ENCODE data around the gene PTH1R. TPM values are rescaled to one million over a fixed set of nuclear protein-coding genes. Genes with fewer than 3 reads are reported as not detected.

The PTH1R gene
- total and polyA plus RNA-seq, 10 of the 15 experiments (the other 5 are each of a cell fraction or from before 2014, with no cell fraction given) = not detected

DNA sequence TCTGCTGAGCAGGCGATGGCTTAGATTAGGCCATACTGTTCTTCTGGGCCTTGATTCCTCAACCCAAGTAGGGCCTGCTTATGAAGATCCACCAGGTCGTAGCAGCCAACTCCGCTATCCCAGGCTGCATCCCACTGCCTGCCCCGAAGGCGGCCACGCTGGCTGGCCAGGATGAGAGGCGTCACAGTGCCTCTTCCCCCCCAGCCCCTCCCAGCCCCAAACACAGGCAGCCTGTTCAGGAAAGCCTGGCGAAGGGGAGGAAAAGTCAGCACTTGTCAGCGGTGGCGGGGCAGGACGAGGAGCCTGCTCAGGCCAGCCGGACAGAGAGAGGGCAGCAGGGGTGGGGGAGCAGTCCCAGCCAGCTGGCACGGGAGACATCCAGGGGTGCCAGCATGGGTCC lies 11.2 kb downstream of the PTH1R start:
- H3K27ac ChIP-seq (ENCODE audit: control insufficient read depth, insufficient read depth) = no peak overlapping the region
- H3K27me3 ChIP-seq (replicated peaks in 1 of 2; ENCODE audit: control insufficient read depth in 2 of 2, insufficient read depth in 2 of 2, low read length in 1 of 2) = peaks cover 8 to 14% of the 10 kb centered on the region in 2 experiments
- no peaks in the 10 kb centered on the region for H3K36me3 ChIP-seq (ENCODE audit: control insufficient read depth in 2 of 2, insufficient read depth in 2 of 2, low read length in 1 of 2)

More for the DNA sequence above, 11.2 kb downstream of the PTH1R start:
- POLR2A ChIA-PET = no interaction called here
- Histone ChIP-seq H3K9ac (ENCODE audit: control insufficient read depth, insufficient read depth, low read length) (no peak overlapping the region), H3K79me2 (ENCODE audit: control insufficient read depth, insufficient read depth, low read length) (no peaks in the 10 kb centered on the region), H3K4me1 (ENCODE audit: control insufficient read depth, insufficient read depth, low read length) (no peaks in the 10 kb centered on the region; the same call in 1 of the 2 replicates), H3K4me2 (ENCODE audit: control insufficient read depth, insufficient read depth) (no peak overlapping the region), H4K20me1 (ENCODE audit: control insufficient read depth, insufficient read depth) (peaks cover 3% of the 10 kb centered on the region; the same call in 1 of the 2 replicates), H3K9me3 (replicated peaks; ENCODE audit: control insufficient read depth, insufficient read depth, low read length) (no peaks in the 10 kb centered on the region), H3K4me3 (no peak overlapping the region), H2AFZ (ENCODE audit: control insufficient read depth, low read depth, low read length) (no peak overlapping the region)
- intact Hi-C loops (cut with micrococcal nuclease; ENCODE audit: unreplicated experiment) = no loop called here
- no peak for TF ChIP-seq GABPA (IDR thresholded peaks at IDR 0.05; ENCODE audit: low read depth)
- no peak for TF ChIP-seq TCF12 (IDR thresholded peaks at IDR 0.05; ENCODE audit: low read depth, low read length)
- TF ChIP-seq YY1 (IDR thresholded peaks at IDR 0.05; ENCODE audit: low read depth, low read length) = no peak
- TF ChIP-seq CHD1 (IDR thresholded peaks at IDR 0.05; ENCODE audit: low read depth, low read length) = no peak
- no peak for TF ChIP-seq REST (IDR thresholded peaks at IDR 0.05; ENCODE audit: low read depth, low read length)
- TF ChIP-seq NFYB (IDR thresholded peaks at IDR 0.05; ENCODE audit: insufficient read depth, low read depth, low read length) = no peak
- no peak for TF ChIP-seq MLLT1 (IDR thresholded peaks at IDR 0.05)
- TF ChIP-seq CHD2 (IDR thresholded peaks at IDR 0.05; ENCODE audit: borderline replicate concordance, low read depth, low read length) = no peak
- TF ChIP-seq CREB1 (IDR thresholded peaks at IDR 0.05; ENCODE audit: low read depth) = no peak
- TF ChIP-seq CHD4 (IDR thresholded peaks at IDR 0.05) = no peak
- TF ChIP-seq ZNF24 (IDR thresholded peaks at IDR 0.05) = no peak
- CTCF ChIA-PET = interaction anchor here (1.1 to 1.2 kb wide), 2 partner anchors 22 to 23 kb away, joined by 3 to 5 read pairs; no protein-coding TSS in a partner anchor
- BruUV-seq (replicated peaks) = no TSS peak
- RAD21 ChIA-PET (ENCODE audit: unreplicated experiment) = no interaction called here
- FAIRE-seq (no peak), DNase-seq (ENCODE audit: low read depth, low spot score) (no peak), ATAC-seq (no peak)
- 32% methylated on average over 10 of the region's 13 CpGs for WGBS (ENCODE audit: insufficient coverage, insufficient replicate concordance, low lambda C conversion rate, missing lambda C conversion rate)
- in situ Hi-C loops (cut with MboI) = no loop called here
- SMC1A ChIA-PET (ENCODE audit: uncharacterized antibody, unreplicated experiment) = no interaction called here

All from GM12878 (cell line).